Liver (tissue), 3 donors: ENCODE measurements around the gene SERHL2.

Experiments used
- CTCF ChIP-seq: fragments of 150-350 bp; IDR thresholded peaks from 2 replicates; pipeline ENCODE4 v1.5.1; 2017; ENCODE audit warnings: improper control_type of control experiment, low read depth, low read length; ENCODE audit not compliant: missing input control
- EGR1 ChIP-seq, 2 donors: IDR thresholded peaks; 2 replicates each; pipeline ENCODE4 v1.6.1; 2016 to 2018; ENCODE audit warnings: antibody characterized with exemption in 2 of 2, low read depth in 2 of 2
- GABPA ChIP-seq, 2 donors: IDR thresholded peaks in 1 of 2; conservative IDR thresholded peaks in 1 of 2; 2 replicates each; pipeline ENCODE4 v1.6.1; 2016; ENCODE audit warnings: antibody characterized with exemption in 2 of 2, mild to moderate bottlenecking in 1 of 2, moderate library complexity in 1 of 2
- JUND ChIP-seq, 2 donors: IDR thresholded peaks; 2 replicates each; pipeline ENCODE4 v1.6.1; 2016; ENCODE audit warnings: antibody characterized with exemption in 2 of 2
- MAX ChIP-seq: IDR thresholded peaks from 2 replicates; pipeline ENCODE4 v1.6.1; 2016; ENCODE audit warnings: antibody characterized with exemption
- TAF1 ChIP-seq: conservative IDR thresholded peaks from 2 replicates; pipeline ENCODE4 v1.6.1; 2016; ENCODE audit warnings: antibody characterized with exemption, mild to moderate bottlenecking
- TF ChIP-seq, protein P1 (sequence below): IDR thresholded peaks from 2 replicates; pipeline ENCODE4 v1.6.1; 2016; ENCODE audit warnings: antibody characterized with exemption, mild to moderate bottlenecking
- donor health status: healthy.
- donor health status: healthy.

DNA sequence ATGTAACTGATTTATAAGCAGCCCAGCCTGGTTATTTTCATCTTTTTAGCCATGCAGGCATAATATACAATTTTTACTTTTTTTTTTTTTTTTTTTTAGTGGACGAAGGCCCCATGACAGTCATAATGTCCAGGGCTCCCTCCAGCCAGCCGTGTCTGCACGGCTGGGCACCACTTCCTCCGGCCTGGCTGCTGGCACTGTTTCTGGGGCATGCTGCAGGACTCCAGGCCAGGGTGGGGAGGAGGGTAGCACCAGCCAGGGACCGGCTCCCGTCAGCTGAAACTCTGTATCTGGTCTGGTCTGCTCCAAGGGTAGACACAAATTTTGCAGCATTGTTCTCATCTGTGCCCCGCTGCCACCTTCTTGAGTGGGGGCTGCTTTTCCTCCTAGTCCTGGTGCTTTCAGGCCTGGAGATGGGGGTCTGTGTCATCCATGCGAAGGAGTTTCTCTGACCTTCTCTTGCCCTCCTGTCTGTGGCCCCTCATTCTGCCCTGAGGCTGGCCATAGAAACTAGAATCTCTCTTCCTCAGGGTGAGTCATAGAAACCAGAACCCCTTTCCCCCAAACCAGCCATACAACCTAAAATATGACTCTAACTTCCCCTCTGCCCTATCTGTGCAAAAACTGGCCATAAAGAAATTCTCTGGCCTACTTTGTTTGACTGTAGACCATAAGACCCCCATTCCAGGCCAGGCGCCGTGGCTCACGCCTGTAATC is 25.0 kb upstream of the SERHL2 start:
- TF ChIP-seq, protein P1, sequence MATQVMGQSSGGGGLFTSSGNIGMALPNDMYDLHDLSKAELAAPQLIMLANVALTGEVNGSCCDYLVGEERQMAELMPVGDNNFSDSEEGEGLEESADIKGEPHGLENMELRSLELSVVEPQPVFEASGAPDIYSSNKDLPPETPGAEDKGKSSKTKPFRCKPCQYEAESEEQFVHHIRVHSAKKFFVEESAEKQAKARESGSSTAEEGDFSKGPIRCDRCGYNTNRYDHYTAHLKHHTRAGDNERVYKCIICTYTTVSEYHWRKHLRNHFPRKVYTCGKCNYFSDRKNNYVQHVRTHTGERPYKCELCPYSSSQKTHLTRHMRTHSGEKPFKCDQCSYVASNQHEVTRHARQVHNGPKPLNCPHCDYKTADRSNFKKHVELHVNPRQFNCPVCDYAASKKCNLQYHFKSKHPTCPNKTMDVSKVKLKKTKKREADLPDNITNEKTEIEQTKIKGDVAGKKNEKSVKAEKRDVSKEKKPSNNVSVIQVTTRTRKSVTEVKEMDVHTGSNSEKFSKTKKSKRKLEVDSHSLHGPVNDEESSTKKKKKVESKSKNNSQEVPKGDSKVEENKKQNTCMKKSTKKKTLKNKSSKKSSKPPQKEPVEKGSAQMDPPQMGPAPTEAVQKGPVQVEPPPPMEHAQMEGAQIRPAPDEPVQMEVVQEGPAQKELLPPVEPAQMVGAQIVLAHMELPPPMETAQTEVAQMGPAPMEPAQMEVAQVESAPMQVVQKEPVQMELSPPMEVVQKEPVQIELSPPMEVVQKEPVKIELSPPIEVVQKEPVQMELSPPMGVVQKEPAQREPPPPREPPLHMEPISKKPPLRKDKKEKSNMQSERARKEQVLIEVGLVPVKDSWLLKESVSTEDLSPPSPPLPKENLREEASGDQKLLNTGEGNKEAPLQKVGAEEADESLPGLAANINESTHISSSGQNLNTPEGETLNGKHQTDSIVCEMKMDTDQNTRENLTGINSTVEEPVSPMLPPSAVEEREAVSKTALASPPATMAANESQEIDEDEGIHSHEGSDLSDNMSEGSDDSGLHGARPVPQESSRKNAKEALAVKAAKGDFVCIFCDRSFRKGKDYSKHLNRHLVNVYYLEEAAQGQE = no peak
- TF ChIP-seq CTCF = no peak
- no peak for TF ChIP-seq JUND (IDR thresholded peaks at IDR 0.05)
- no peak for TF ChIP-seq MAX
- no peak for TF ChIP-seq GABPA (IDR thresholded peaks at IDR 0.05 in 1 of 2, conservative IDR thresholded peaks at IDR 0.05 in 1 of 2)
- no peak for TF ChIP-seq TAF1
- TF ChIP-seq EGR1 (IDR thresholded peaks at IDR 0.05; ENCODE audit: low read depth in 2 of 2) = no peak
